Heart right ventricle (tissue), 16 donors: ENCODE data around the gene MAFG. TPM values are rescaled to one million over a fixed set of nuclear protein-coding genes. Genes with fewer than 3 reads are reported as not detected.

Experiments used
- ATAC-seq, 8 donors: fragments of 200-7000 bp; cut with Tn5 transposase; one replicate each; pipeline ENCODE4 v1.9.1; 2020; ENCODE audit warnings: mild to moderate bottlenecking in 8 of 8, moderate library complexity in 8 of 8, moderate number of reproducible peaks in 1 of 8
- DNase-seq, 2 donors: peaks; one replicate each; pipeline ENCODE4 v3.0.0-alpha.2; 2020
- H3K27ac ChIP-seq, 10 donors: fragments of 200-600 bp; sonication (generic) in 2 of 10; one replicate each; pipeline versions ENCODE4 v1.5.0 to v1.8.0; 2020 to 2022; ENCODE audit warnings: mild to moderate bottlenecking in 3 of 10
- H3K27me3 ChIP-seq, 7 donors: fragments of 200-600 bp; one replicate each; pipeline ENCODE4 v1.8.0; 2021 to 2022; ENCODE audit warnings: mild to moderate bottlenecking in 2 of 7
- H3K36me3 ChIP-seq, 9 donors: fragments of 200-600 bp; sonication (generic) in 1 of 9; one replicate each; pipeline versions ENCODE4 v1.5.0 to v1.8.0; 2020 to 2022; ENCODE audit warnings: mild to moderate bottlenecking in 2 of 9
- H3K4me1 ChIP-seq, 9 donors: fragments of 200-600 bp; sonication (generic) in 1 of 9; one replicate each; pipeline versions ENCODE4 v1.5.0 to v1.8.0; 2020 to 2022; ENCODE audit warnings: mild to moderate bottlenecking in 4 of 9
- H3K4me3 ChIP-seq, 10 donors: fragments of 200-600 bp; sonication (generic) in 2 of 10; one replicate each; pipeline versions ENCODE4 v1.5.0 to v1.8.0; 2020 to 2022; ENCODE audit warnings: mild to moderate bottlenecking in 7 of 10, moderate library complexity in 2 of 10
- H3K9me3 ChIP-seq, 11 donors: fragments of 200-600 bp in 10 of 11; sonication (generic) in 2 of 11; one replicate each; pipeline versions ENCODE4 v1.5.0 to v1.8.0; 2013 to 2022; ENCODE audit warnings: mild to moderate bottlenecking in 2 of 11, control low read depth in 1 of 11, moderate library complexity in 1 of 11
- CTCF ChIP-seq, 9 donors: fragments of 200-600 bp; sonication (generic) in 2 of 9; IDR thresholded peaks; one replicate each; pipeline versions ENCODE4 v1.5.0 to v1.8.0; 2021 to 2022; ENCODE audit warnings: antibody characterized with exemption in 9 of 9, mild to moderate bottlenecking in 5 of 9, moderate library complexity in 1 of 9
- WGBS, 2 donors: extraction: QIAGEN DNeasy Blood & Tissue Kit; methylation state at CpG; one replicate each; pipeline ENCODE4 v1.1.7; 2013; ENCODE audit warnings: inconsistent platforms in 1 of 2; 5-methylcytosine and 5-hydroxymethylcytosine counted together
- intact Hi-C, 10 donors: fragments of 100-400 bp; cut with DNase I; formaldehyde crosslinking; loops; one replicate each; pipeline versions ENCODE4 v1.11.1 to v1.14.2; 2022
- long read RNA-seq, 3 donors: library from polyadenylated mRNA; unstranded; transcript quantifications; one replicate each; pipeline ENCODE4 v2.0.0, GENCODE V29; 2020 to 2021
- polyA plus RNA-seq, 2 donors: library from polyadenylated mRNA; stranded (reverse); fragments of 200-250 nt; gene quantifications; one replicate each; pipeline ENCODE4 v1.2.3, GENCODE V29; 2013
- total RNA-seq, 10 donors: library from RNA; stranded (reverse); fragmentation: NEBNext Ultra II Directional in 3 of 10; extraction: Animal tissue kit (Norgen Biotek cat#: 25700) in 3 of 10; gene quantifications; one replicate each; pipeline versions ENCODE4 v1.2.1 to v1.2.4, GENCODE V29; 2021 to 2023
- donor health status: Arrhythmogenic right ventricular cardiomyopathy.
- donor health status: ischemic (EF 13 %, LVEDD 7.1; RV severe dilation, severe dysfunction).
- donor health status: healthy with polysubstance abuse.
- donor health status: DM: no; HTN: yes; CAD: no.
- donor health status: DM: no; HTN: no; CAD: no.
- donor health status: ischemic (EF 25% LVEDD 6.9; RV normal size, moderate dysfunction).
- donor health status: ischemic (EF 25% LVEDD 5.7; RV mildly dilated, moderate dysfunction).
- donor health status: healthy.
- donor health status: DM: yes; HTN: yes; CAD: no.
- donor health status: Ischemic cardiomyopathy.
- donor health status: ischemic (EF 35%, LVEDD 5.7; RV mildly dilated, moderate dysfunction).
- donor health status: nonischemic (EF 11% LVEDD 7.7; RV severe dilation, severe dysfunction).
- donor health status: DM: yes; HTN: yes; CAD: no.
- donor health status: PGD.
- donor health status: ischemic (EF 29% LVEDD 5.4; RV normal size, mild dysfunction).
- donor health status: nonischemic (EF 23%, LVEDD 6.1; RV moderate dilation, normal function).

MAFG gene
- total RNA-seq (10 to 100 TPM; 10.8 to 30.9 (median 16.3) TPM), polyA plus RNA-seq (10 to 100 TPM; 10.5 to 10.6 TPM)
- long read RNA-seq, donor 1, full-length matches to known transcripts: 39 of 48 reads
- long read RNA-seq, donor 1, partial matches to known transcripts: 1 of 48 reads
- long read RNA-seq, donor 1, other reads (novel, unspliced or antisense): 8 of 48 reads
- long read RNA-seq, donor 2, full-length matches to known transcripts: 29 of 38 reads
- long read RNA-seq, donor 2, partial matches to known transcripts: 2 of 38 reads
- long read RNA-seq, donor 2, other reads (novel, unspliced or antisense): 7 of 38 reads
- long read RNA-seq, donor 3, transcript MAFG-202 (3 exons, 1,743 nt): major isoform, 9 of 14 reads
- long read RNA-seq, donor 3, partial matches to known transcripts: 3 of 14 reads
- long read RNA-seq, donor 3, other reads (novel, unspliced or antisense): 2 of 14 reads

DNA sequence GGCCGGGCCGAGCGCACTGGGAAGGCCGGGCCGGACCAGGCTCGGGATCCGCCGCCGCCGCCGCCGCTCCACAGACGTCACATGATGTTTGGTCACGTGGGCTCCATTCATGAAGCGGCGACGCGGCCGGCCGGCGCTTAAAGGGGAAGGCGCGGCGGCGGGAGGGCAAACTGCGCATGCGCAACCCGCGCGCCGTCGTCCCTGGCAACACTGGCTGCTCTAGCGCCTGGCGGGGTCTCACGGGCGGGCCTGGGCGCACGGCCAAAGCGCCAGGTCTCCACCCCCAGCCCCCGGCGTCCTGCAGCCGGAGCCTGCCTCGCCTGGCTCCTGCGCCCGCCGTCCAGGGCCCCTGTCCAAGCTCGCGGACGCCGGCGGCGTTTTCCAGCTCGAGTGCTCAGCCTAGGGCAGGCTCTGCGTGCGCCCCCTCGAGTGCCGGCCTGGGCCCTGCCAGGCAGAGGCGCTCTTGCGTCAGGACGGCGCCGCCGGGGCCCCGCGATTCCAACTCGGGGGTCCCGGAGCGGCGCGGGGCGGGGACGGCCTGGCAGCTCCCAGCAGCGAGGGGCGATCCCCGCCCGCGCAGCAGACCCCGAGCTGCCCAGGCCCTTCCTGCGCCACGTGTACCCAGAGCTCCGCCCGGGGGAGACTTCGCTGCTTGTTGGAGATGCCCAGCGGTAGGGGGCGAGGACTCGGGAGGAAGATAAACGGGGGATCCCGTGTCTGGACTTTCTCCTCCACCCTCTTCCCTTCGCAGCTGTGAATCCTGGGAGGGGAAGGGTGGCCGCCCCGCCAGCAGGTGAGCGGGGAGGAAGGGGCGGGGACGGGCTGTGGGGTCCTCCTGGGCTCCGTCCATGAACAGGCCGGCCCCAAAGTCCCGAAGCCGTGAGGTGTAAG is at the start of gene MAFG:
Gene MAFG (minus strand): TSS at position 83 of the 891 bp plus-strand sequence. CDS start 4,550 bp downstream, outside the sequence.
- ATAC-seq (peak; percentile 55 to 79 (median 70)), DNase-seq (peak; percentile 91 to 93)
- H3K4me1 ChIP-seq: peaks cover 29 to 49% (median 47%) of the 10 kb centered on the region in 9 donors
- peak within 1 kb of the TSS; percentile 78 to 98 (median 96) for H3K27ac ChIP-seq
- 1% methylated on average over 92 to 98 of the region's 98 CpGs for WGBS, 2 donors
- peaks cover 0 to under 1% (median 0%) of the 10 kb centered on the region in 9 donors for H3K36me3 ChIP-seq
- no peaks in the 10 kb centered on the region for H3K9me3 ChIP-seq
- H3K4me3 ChIP-seq: peak within 1 kb of the TSS; percentile 82 to 97 (median 94)
- TF ChIP-seq CTCF (IDR thresholded peaks at IDR 0.05): peak in 7 of 9 donors; percentile 9 to 54 (median 29)
- intact Hi-C loops: no loop called here
- peaks cover 0 to 37% (median 4%) of the 10 kb centered on the region in 7 donors for H3K27me3 ChIP-seq

DNA sequence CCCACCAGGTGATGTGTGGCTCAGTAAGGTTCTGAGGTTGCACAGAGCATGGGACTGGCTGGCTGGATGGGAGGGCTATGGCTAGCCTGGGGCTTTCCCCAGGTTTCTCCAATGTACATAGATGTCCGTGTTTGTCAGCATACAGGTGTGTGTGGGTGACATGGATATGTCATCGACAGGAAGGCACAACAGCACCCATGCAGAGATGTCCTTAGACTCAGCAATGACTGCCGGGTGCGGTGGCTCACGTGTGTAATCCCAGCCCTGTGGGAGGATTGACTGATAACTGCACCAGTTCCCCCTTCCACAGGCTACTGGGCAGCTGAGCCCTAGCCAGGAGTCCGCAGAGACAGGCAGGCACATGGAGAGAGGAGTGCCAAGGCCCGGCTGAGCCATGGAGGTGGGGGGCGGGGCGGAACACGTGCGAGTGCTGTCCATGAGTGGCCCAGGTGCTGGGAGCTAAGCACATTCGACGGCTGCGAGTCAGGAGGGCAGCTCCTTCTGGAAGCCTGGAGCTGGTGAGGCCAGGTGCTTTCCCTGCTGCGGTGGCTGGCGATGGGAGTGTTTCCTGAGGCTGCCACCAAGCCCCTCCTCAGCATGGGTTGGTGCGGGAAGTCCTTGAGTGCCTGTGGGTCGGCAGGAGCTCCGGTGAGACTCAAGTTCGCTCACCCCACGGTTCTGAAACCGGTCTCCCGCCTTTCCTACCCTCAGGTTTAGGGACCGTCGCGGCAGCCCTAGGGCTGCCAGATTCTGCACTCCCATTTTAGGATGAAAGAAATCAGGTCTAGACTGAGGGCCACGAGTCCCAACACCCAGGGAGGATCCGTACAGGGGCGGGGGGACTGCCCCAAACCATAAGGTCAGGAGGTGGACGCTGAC is 49.0 kb upstream of the MAFG start:
- DNase-seq: peak in 1 of 2 donors; percentile 34
- Histone ChIP-seq H3K4me3 (peak overlapping the region; percentile 74 to 91 (median 84)), H3K36me3 (peaks cover 0 to 23% (median 0%) of the 10 kb centered on the region in 9 donors), H3K4me1 (peaks cover 4 to 24% (median 16%) of the 10 kb centered on the region in 9 donors), H3K9me3 (peaks cover 0 to 10% (median 0%) of the 10 kb centered on the region in 11 donors), H3K27ac (peak overlapping the region in 9 of 10 donors; percentile 85 to 98 (median 94)), H3K27me3 (peaks cover 0 to 11% (median 0%) of the 10 kb centered on the region in 7 donors)
- peak in 6 of 8 donors; percentile 8 to 55 (median 20) for ATAC-seq
- 19 to 26% methylated on average over 30 of the region's 30 CpGs for WGBS, 2 donors
- intact Hi-C loops: no loop called here
- TF ChIP-seq CTCF (IDR thresholded peaks at IDR 0.05): no peak

DNA sequence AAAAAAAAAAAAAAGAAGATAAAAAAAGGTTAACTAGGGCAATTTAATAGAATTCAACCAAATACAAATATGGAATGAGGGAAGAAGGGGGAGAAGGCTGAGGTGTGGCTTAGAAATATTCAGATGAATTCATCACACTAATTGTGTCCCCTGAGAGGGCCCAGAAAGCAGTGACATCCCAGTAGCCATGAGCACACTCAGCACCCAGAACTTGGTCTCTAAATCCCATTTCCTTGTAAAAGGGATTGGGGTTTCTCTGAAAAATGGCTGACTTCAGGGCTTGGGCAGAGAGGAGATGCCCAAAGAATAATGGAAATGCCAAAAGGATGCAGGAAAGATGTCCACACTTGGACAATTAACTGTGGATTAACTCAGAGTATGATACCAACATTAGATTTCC is 45.9 kb upstream of the MAFG start:
- H3K4me3 ChIP-seq: no peak overlapping the region
- H3K27me3 ChIP-seq: peaks cover 0 to 33% (median 6%) of the 10 kb centered on the region in 7 donors
- intact Hi-C loops: no loop called here
- no peak for DNase-seq
- peaks cover 0 to 10% (median 0%) of the 10 kb centered on the region in 11 donors for H3K9me3 ChIP-seq
- peaks cover under 1 to 19% (median 14%) of the 10 kb centered on the region in 9 donors for H3K4me1 ChIP-seq
- ATAC-seq: no peak
- H3K36me3 ChIP-seq: no peaks in the 10 kb centered on the region
- no peak overlapping the region for H3K27ac ChIP-seq
- TF ChIP-seq CTCF (IDR thresholded peaks at IDR 0.05): no peak
